ENCODE data around the gene OSTM1. TPM values are rescaled to one million over a fixed set of nuclear protein-coding genes. Genes with fewer than 3 reads are reported as not detected.
"Not testable (repeated sequence)": the region's sequence is repeated elsewhere in the genome, so short reads cannot be mapped to it uniquely, and the experiment has no call there.

The OSTM1 gene
- total RNA-seq, 1 experiment from 2014 or later = 20.9 TPM

GRCh38 chr6:108001696-108002231 is 72.8 kb downstream of the OSTM1 start:
- Histone ChIP-seq H3K27ac (ENCODE audit: insufficient read length, low read depth, low read length) (no peak overlapping the region), H3K4ac (ENCODE audit: low read depth, low read length) (no peak overlapping the region), H2BK20ac (ENCODE audit: low read depth, low read length, poor library complexity, severe bottlenecking) (no peak overlapping the region), H3T11ph (ENCODE audit: low read length) (no peak overlapping the region), H2BK12ac (ENCODE audit: insufficient read length, low read depth, low read length) (no peak overlapping the region), H2AK5ac (ENCODE audit: insufficient read length, low read length) (no peak overlapping the region), H3K23me2 (ENCODE audit: insufficient read length, low read depth, low read length, poor library complexity, severe bottlenecking) (no peaks in the 10 kb centered on the region), H4K91ac (ENCODE audit: insufficient read length, low read depth, low read length) (no peak overlapping the region), H3K79me2 (ENCODE audit: insufficient read depth, low read length) (no peaks in the 10 kb centered on the region), H3K79me1 (ENCODE audit: insufficient read depth, low read depth, low read length, poor library complexity, severe bottlenecking) (no peaks in the 10 kb centered on the region), H3K23ac (ENCODE audit: insufficient read length, low read depth, low read length) (no peak overlapping the region), H4K5ac (ENCODE audit: insufficient read length, low read depth, low read length) (no peak overlapping the region), H2AFZ (ENCODE audit: low read length) (no peak overlapping the region), H3K9ac (ENCODE audit: extremely low read depth, insufficient read length, low read length) (no peak overlapping the region), H2BK120ac (ENCODE audit: low read depth, low read length, poor library complexity, severe bottlenecking) (no peak overlapping the region), H4K8ac (replicated peaks; ENCODE audit: insufficient read length, low read depth, low read length) (no peak overlapping the region), H3K56ac (ENCODE audit: insufficient read length, low read depth, low read length) (no peak overlapping the region), H3K4me2 (ENCODE audit: insufficient read depth, insufficient read length, low read length) (no peak overlapping the region), H3K4me1 (ENCODE audit: insufficient read depth, low read length) (no peaks in the 10 kb centered on the region), H2BK5ac (ENCODE audit: insufficient read length, low read length) (no peak overlapping the region), H3K9me3 (ENCODE audit: control insufficient read depth, low read depth, low read length) (no peaks in the 10 kb centered on the region), H4K20me1 (ENCODE audit: control insufficient read depth, insufficient read depth, insufficient read length) (no peaks in the 10 kb centered on the region), H2BK15ac (ENCODE audit: low read depth, low read length) (no peak overlapping the region), H3K18ac (ENCODE audit: insufficient read length, low read depth, low read length) (no peak overlapping the region), H3K14ac (ENCODE audit: insufficient read depth, low read length) (no peak overlapping the region), H3K27me3 (ENCODE audit: insufficient read depth, low read length) (no peaks in the 10 kb centered on the region)
- DNase-seq = no peak
- Mint-ChIP-seq H3K27me3 (ENCODE audit: low read depth) (peaks cover 3% of the 10 kb centered on the region), H3K4me3 (no peak overlapping the region), H3K36me3 (ENCODE audit: insufficient read depth in 1 of 3, low read depth in 3 of 3) (no peaks in the 10 kb centered on the region; a peak in 1 of 7 replicates), H3K9me3 (no peaks in the 10 kb centered on the region), H3K27ac (no peak overlapping the region), H3K4me1 (peaks cover 17 to 22% of the 10 kb centered on the region in 2 experiments)
- TF ChIP-seq CTCF (conservative IDR thresholded peaks at IDR 0.05) = no peak
- no CpG with 5 or more reads among the region's 7 CpGs for WGBS (ENCODE audit: extremely low coverage, insufficient read length, low lambda C conversion rate)

- not testable (repeated sequence) for H3K27ac Mint-ChIP-seq; H3K27me3 Mint-ChIP-seq (ENCODE audit: low read depth); H3K4me3 Mint-ChIP-seq
Measured at GRCh38 chr6:108000259-108000658, 74.3 kb downstream of the OSTM1 start.

More at GRCh38 chr6:108000259-108000658, 74.3 kb downstream of the OSTM1 start:
- H3K56ac ChIP-seq (ENCODE audit: insufficient read length, low read depth, low read length); DNase-seq; H3K14ac ChIP-seq (ENCODE audit: insufficient read depth, low read length); H3K79me2 ChIP-seq (ENCODE audit: insufficient read depth, low read length); H3T11ph ChIP-seq (ENCODE audit: low read length); H3K18ac ChIP-seq (ENCODE audit: insufficient read length, low read depth, low read length); H4K5ac ChIP-seq (ENCODE audit: insufficient read length, low read depth, low read length); H3K27ac ChIP-seq (ENCODE audit: insufficient read length, low read depth, low read length); H3K4ac ChIP-seq (ENCODE audit: low read depth, low read length); H2BK12ac ChIP-seq (ENCODE audit: insufficient read length, low read depth, low read length); H3K9ac ChIP-seq (ENCODE audit: extremely low read depth, insufficient read length, low read length); H2AFZ ChIP-seq (ENCODE audit: low read length); H3K23me2 ChIP-seq (ENCODE audit: insufficient read length, low read depth, low read length, poor library complexity, severe bottlenecking); H4K20me1 ChIP-seq (ENCODE audit: control insufficient read depth, insufficient read depth, insufficient read length); H3K23ac ChIP-seq (ENCODE audit: insufficient read length, low read depth, low read length); H3K4me1 ChIP-seq (ENCODE audit: insufficient read depth, low read length); H4K8ac ChIP-seq (replicated peaks; ENCODE audit: insufficient read length, low read depth, low read length); H2BK15ac ChIP-seq (ENCODE audit: low read depth, low read length); H3K79me1 ChIP-seq (ENCODE audit: insufficient read depth, low read depth, low read length, poor library complexity, severe bottlenecking); H2BK120ac ChIP-seq (ENCODE audit: low read depth, low read length, poor library complexity, severe bottlenecking); H3K9me3 ChIP-seq (ENCODE audit: control insufficient read depth, low read depth, low read length); H4K91ac ChIP-seq (ENCODE audit: insufficient read length, low read depth, low read length); H3K36me3 Mint-ChIP-seq (ENCODE audit: insufficient read depth in 1 of 3, low read depth in 3 of 3); H2BK20ac ChIP-seq (ENCODE audit: low read depth, low read length, poor library complexity, severe bottlenecking); H2AK5ac ChIP-seq (ENCODE audit: insufficient read length, low read length); H3K9me3 Mint-ChIP-seq; H3K4me2 ChIP-seq (ENCODE audit: insufficient read depth, insufficient read length, low read length); H2BK5ac ChIP-seq (ENCODE audit: insufficient read length, low read length); H3K27me3 ChIP-seq (ENCODE audit: insufficient read depth, low read length): not testable (repeated sequence)
- WGBS (ENCODE audit: extremely low coverage, insufficient read length, low lambda C conversion rate) = no CpG with 5 or more reads among the region's 5 CpGs
- peaks cover 17 to 22% of the 10 kb centered on the region in 2 experiments for H3K4me1 Mint-ChIP-seq

All from H9 (cell line).